ENCODE measurements around the gene BTNL3. TPM values are rescaled to one million over a fixed set of nuclear protein-coding genes. Genes with fewer than 3 reads are reported as not detected.
"Not testable (repeated sequence)": the region's sequence is repeated elsewhere in the genome, so short reads cannot be mapped to it uniquely, and the experiment has no call there.

Gene BTNL3
- total and polyA plus RNA-seq, 4 donors: 0.47 to 1.8 (median 0.71) TPM; not detected in 1

- H3K27ac ChIP-seq (ENCODE audit: low read depth in 1 of 2, low read length in 1 of 2): peak overlapping the region; percentile 25 to 54
- no peak for TF ChIP-seq CTCF (IDR thresholded peaks at IDR 0.05; ENCODE audit: control extremely low read depth, extremely low read depth)
- peaks cover 0 to 37% (median 8%) of the 10 kb centered on the region in 3 donors for H3K27me3 ChIP-seq (ENCODE audit: control insufficient read depth in 3 of 3, insufficient read depth in 3 of 3, low read length in 2 of 3)
- H3K36me3 ChIP-seq (ENCODE audit: control insufficient read depth in 4 of 4, insufficient read depth in 4 of 4, low read length in 4 of 4): no peaks in the 10 kb centered on the region
- ATAC-seq (ENCODE audit: insufficient read depth, low FRiP score) (no peak), DNase-seq (no peak)
- H3K4me3 ChIP-seq: no peak overlapping the region
- H3K9me3 ChIP-seq (ENCODE audit: control insufficient read depth in 4 of 4, insufficient read depth in 3 of 4, low read length in 3 of 4): no peaks in the 10 kb centered on the region
- 76 to 83% methylated on average over 10 of the region's 10 CpGs for WGBS, 2 donors
- no peak overlapping the region for H3K9ac ChIP-seq (ENCODE audit: insufficient read depth in 1 of 2, low read length in 2 of 2)
- H3K4me1 ChIP-seq (ENCODE audit: control insufficient read depth in 5 of 5, insufficient read depth in 5 of 5, low read length in 5 of 5): peaks cover 0 to 7% (median 0%) of the 10 kb centered on the region in 5 donors
These were observed 55.5 kb downstream of the BTNL3 start for GRCh38 chr5:181044093-181044599.

DNA sequence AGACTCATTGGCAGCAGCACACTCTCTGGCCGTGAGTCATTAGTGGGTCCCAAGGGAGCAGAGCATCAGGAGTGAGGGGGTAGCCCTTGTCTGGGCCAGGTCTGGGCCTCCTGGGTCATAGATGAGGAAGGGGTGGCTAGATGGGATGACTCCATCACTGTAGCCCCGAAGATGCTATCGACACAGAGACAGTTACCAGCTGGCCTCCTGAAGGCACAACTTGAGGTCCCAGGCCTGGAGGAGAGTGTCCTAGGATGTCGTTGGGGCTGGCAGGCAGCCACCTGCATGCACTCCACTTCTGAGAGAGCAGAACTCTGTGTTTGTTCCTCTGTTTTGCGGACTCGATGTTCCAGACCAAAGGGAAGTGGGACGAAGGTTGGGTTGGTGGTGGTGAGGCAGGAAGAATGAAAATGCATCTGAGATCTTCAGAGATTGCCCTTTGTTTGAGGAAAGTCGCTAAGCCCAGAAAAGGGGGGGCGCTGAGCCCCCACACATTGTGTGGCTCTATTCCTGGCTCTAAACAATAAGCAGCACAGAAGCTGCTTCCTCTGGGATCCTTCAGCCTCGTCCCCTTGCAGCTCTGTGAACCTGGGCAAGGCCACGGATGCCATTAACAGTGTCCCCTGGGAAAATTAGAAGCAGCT is 56.1 kb downstream of the BTNL3 start:
- DNase-seq: peak in 1 of 3 donors; percentile 24
- Histone ChIP-seq H3K9me3 (ENCODE audit: control insufficient read depth in 4 of 4, insufficient read depth in 3 of 4, low read length in 3 of 4) (no peaks in the 10 kb centered on the region), H3K36me3 (ENCODE audit: control insufficient read depth in 4 of 4, insufficient read depth in 4 of 4, low read length in 4 of 4) (no peaks in the 10 kb centered on the region), H3K9ac (ENCODE audit: insufficient read depth in 1 of 2, low read length in 2 of 2) (no peak overlapping the region), H3K27me3 (ENCODE audit: control insufficient read depth in 3 of 3, insufficient read depth in 3 of 3, low read length in 2 of 3) (peaks cover 0 to 42% (median 15%) of the 10 kb centered on the region in 3 donors), H3K4me3 (no peak overlapping the region), H3K27ac (ENCODE audit: low read depth in 1 of 2, low read length in 1 of 2) (peak overlapping the region; percentile 25 to 66), H3K4me1 (ENCODE audit: control insufficient read depth in 5 of 5, insufficient read depth in 5 of 5, low read length in 5 of 5) (peaks cover 0 to 9% (median 0%) of the 10 kb centered on the region in 5 donors)
- no peak for TF ChIP-seq CTCF (IDR thresholded peaks at IDR 0.05; ENCODE audit: control extremely low read depth, extremely low read depth)
- WGBS, 2 donors: 36 to 38% methylated on average over 11 of the region's 11 CpGs
- ATAC-seq (ENCODE audit: insufficient read depth, low FRiP score): no peak

- no peaks in the 10 kb centered on the region for H3K36me3 ChIP-seq (ENCODE audit: control insufficient read depth in 4 of 4, insufficient read depth in 4 of 4, low read length in 4 of 4)
- TF ChIP-seq CTCF (IDR thresholded peaks at IDR 0.05; ENCODE audit: control extremely low read depth, extremely low read depth): no peak
- DNase-seq (no peak), ATAC-seq (ENCODE audit: insufficient read depth, low FRiP score) (no peak)
- peak overlapping the region; percentile 42 to 66 for H3K27ac ChIP-seq (ENCODE audit: low read depth in 1 of 2, low read length in 1 of 2)
- peaks cover 0 to 46% (median 19%) of the 10 kb centered on the region in 3 donors for H3K27me3 ChIP-seq (ENCODE audit: control insufficient read depth in 3 of 3, insufficient read depth in 3 of 3, low read length in 2 of 3)
- 53 to 54% methylated on average over 10 of the region's 10 CpGs for WGBS, 2 donors
- no peaks in the 10 kb centered on the region for H3K9me3 ChIP-seq (ENCODE audit: control insufficient read depth in 4 of 4, insufficient read depth in 3 of 4, low read length in 3 of 4)
- H3K4me3 ChIP-seq: no peak overlapping the region
- H3K9ac ChIP-seq (ENCODE audit: insufficient read depth in 1 of 2, low read length in 2 of 2): no peak overlapping the region
- peaks cover 0 to 11% (median 0%) of the 10 kb centered on the region in 5 donors for H3K4me1 ChIP-seq (ENCODE audit: control insufficient read depth in 5 of 5, insufficient read depth in 5 of 5, low read length in 5 of 5)
These were observed 56.7 kb downstream of the BTNL3 start for GRCh38 chr5:181045316-181045715.

GRCh38 chr5:181045857-181046256 is 57.2 kb downstream of the BTNL3 start:
- H3K27me3 ChIP-seq (ENCODE audit: control insufficient read depth in 3 of 3, insufficient read depth in 3 of 3, low read length in 2 of 3): peaks cover 0 to 50% (median 21%) of the 10 kb centered on the region in 3 donors
- DNase-seq: not testable (repeated sequence)

More at GRCh38 chr5:181045857-181046256, 57.2 kb downstream of the BTNL3 start:
- not testable (repeated sequence) for H3K36me3 ChIP-seq (ENCODE audit: control insufficient read depth in 4 of 4, insufficient read depth in 4 of 4, low read length in 4 of 4); ATAC-seq (ENCODE audit: insufficient read depth, low FRiP score); H3K9ac ChIP-seq (ENCODE audit: insufficient read depth in 1 of 2, low read length in 2 of 2); H3K9me3 ChIP-seq (ENCODE audit: control insufficient read depth in 4 of 4, insufficient read depth in 3 of 4, low read length in 3 of 4); H3K4me3 ChIP-seq
- 0 to 23% methylated on average over 1 of the region's 1 CpG for WGBS, 2 donors
- H3K4me1 ChIP-seq (ENCODE audit: control insufficient read depth in 5 of 5, insufficient read depth in 5 of 5, low read length in 5 of 5): peaks cover 0 to 11% (median 0%) of the 10 kb centered on the region in 5 donors
- peak overlapping the region in 1 of 2 donors; percentile 66 for H3K27ac ChIP-seq (ENCODE audit: low read depth in 1 of 2, low read length in 1 of 2)

Data from lung (tissue), 12 donors.